PFSK-1 (cell line): Measurements from ENCODE around the gene GALNT14.

Experiments used
- FOXP2 ChIP-seq: optimal IDR thresholded peaks from 2 replicates; pipeline ENCODE3; 2011; ENCODE audit warnings: borderline replicate concordance, control low read depth, inconsistent platforms; ENCODE audit not compliant: insufficient read depth; ENCODE audit errors: extremely low read length, extremely low read depth
- POLR2AphosphoS5 ChIP-seq: IDR thresholded peaks from 2 replicates; pipeline ENCODE4 v1.6.1; 2012; ENCODE audit warnings: low read depth, mild to moderate bottlenecking, control low read depth, low read length, moderate library complexity
- REST ChIP-seq, 2 experiments: IDR thresholded peaks; 2 replicates each; pipeline versions ENCODE4 v1.6.1 to v1.8.0; 2011 to 2012; ENCODE audit warnings: low read depth in 2 of 2, low read length in 2 of 2, control low read depth in 1 of 2, inconsistent platforms in 1 of 2, mild to moderate bottlenecking in 1 of 2, moderate library complexity in 1 of 2; ENCODE audit not compliant: insufficient read depth in 1 of 2
- SIN3A ChIP-seq: IDR thresholded peaks from 2 replicates; pipeline ENCODE4 v1.6.1; 2012; ENCODE audit warnings: mild to moderate bottlenecking, low read length, moderate library complexity, borderline replicate concordance; ENCODE audit not compliant: insufficient read depth
- TAF1 ChIP-seq: IDR thresholded peaks from 2 replicates; pipeline ENCODE4 v1.6.1; 2012; ENCODE audit warnings: low read length, control low read depth, borderline replicate concordance; ENCODE audit not compliant: insufficient read depth

Gene GALNT14

GRCh38 chr2:30935795-30936194 is 202.4 kb downstream of the GALNT14 start:
- TF ChIP-seq SIN3A (no peak), TAF1 (no peak), POLR2AphosphoS5 (no peak), REST (IDR thresholded peaks at IDR 0.05; ENCODE audit: insufficient read depth in 1 of 2, low read depth in 2 of 2, low read length in 2 of 2) (no peak), FOXP2 (no peak)

GRCh38 chr2:30934066-30934465 is 204.2 kb downstream of the GALNT14 start:
- TF ChIP-seq FOXP2 (no peak), POLR2AphosphoS5 (no peak), REST (IDR thresholded peaks at IDR 0.05; ENCODE audit: insufficient read depth in 1 of 2, low read depth in 2 of 2, low read length in 2 of 2) (no peak), TAF1 (no peak), SIN3A (no peak)

GRCh38 chr2:30933496-30933895 is 204.7 kb downstream of the GALNT14 start:
- TF ChIP-seq POLR2AphosphoS5 (no peak), TAF1 (no peak), FOXP2 (no peak), SIN3A (no peak), REST (IDR thresholded peaks at IDR 0.05; ENCODE audit: insufficient read depth in 1 of 2, low read depth in 2 of 2, low read length in 2 of 2) (no peak)

GRCh38 chr2:30932870-30933269 is 205.4 kb downstream of the GALNT14 start:
- no peak for TF ChIP-seq POLR2AphosphoS5
- no peak for TF ChIP-seq SIN3A
- TF ChIP-seq TAF1 = no peak
- TF ChIP-seq REST (IDR thresholded peaks at IDR 0.05; ENCODE audit: insufficient read depth in 1 of 2, low read depth in 2 of 2, low read length in 2 of 2) = no peak
- TF ChIP-seq FOXP2 = no peak

- TF ChIP-seq REST (IDR thresholded peaks at IDR 0.05; ENCODE audit: insufficient read depth in 1 of 2, low read depth in 2 of 2, low read length in 2 of 2) (no peak), SIN3A (no peak), FOXP2 (no peak), POLR2AphosphoS5 (no peak), TAF1 (no peak)
Measured at GRCh38 chr2:30931841-30932407, 206.3 kb downstream of the GALNT14 start.
